Activated CD8-positive, alpha-beta memory T cell treated with anti-CD3 and anti-CD28 coated beads for 36 hours (primary cell): Measurements from ENCODE around the gene OR11H7. TPM values are rescaled to one million over a fixed set of nuclear protein-coding genes. Genes with fewer than 3 reads are reported as not detected.
"Not testable (repeated sequence)": the region's sequence is repeated elsewhere in the genome, so short reads cannot be mapped to it uniquely, and the experiment has no call there.

Source experiments
- CTCF ChIA-PET: fragments of 350-600 bp; sonication (Branson Sonifier 250); formaldehyde crosslinking; loops from one replicate; lab custom pipeline; 2021; ENCODE audit warnings: antibody characterized with exemption; lab: Charles Lee
- POLR2A ChIA-PET: fragments of 350-600 bp; sonication (Branson Sonifier 250); formaldehyde crosslinking; loops from one replicate; lab custom pipeline; 2021; ENCODE audit warnings: antibody characterized with exemption; lab: Charles Lee
- total RNA-seq, 2 experiments: library from RNA; stranded (reverse); gene quantifications; one replicate each; pipeline ENCODE4 v1.2.3, GENCODE V29; 2021

The OR11H7 gene
- total RNA-seq, 2 experiments from 2014 or later = not detected

DNA sequence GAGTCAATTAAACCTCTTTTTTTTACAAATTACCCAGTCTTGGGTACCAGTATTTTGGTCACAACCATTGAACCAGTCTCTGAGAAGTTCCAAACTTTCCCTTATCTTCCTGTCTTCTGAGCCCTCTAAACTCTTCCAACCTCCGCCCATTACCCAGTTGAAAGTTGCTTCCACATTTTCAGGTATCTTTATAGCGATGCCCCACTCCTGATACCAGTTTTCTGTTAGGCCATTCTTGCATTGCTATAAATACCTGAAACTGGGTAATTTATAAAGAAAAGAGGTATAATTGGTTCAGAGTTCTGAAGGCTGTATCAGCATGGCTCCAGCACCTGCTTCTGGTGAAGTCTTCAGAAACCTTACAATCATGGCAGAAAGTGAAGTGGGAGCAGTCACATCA, 45.3 kb downstream of the OR11H7 start:
- POLR2A ChIA-PET = no interaction called here

DNA sequence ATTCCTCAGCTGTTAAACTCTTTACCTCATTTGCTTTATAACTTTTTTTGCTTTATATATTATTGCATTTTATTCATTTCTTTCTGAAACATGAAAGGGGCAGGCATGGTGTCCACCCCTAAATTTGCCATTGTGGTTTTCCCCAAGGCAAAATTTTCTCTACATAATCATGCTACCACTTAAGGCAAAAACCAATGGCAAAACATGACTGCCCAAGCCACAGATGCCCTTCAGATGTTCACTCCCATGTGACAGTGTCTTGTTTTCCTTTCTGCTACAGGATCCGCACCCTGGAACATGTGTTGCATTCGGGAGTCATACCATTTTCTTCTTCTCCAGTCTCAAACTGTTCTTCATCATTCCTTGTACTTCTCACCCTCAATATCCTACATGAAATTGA, 48.6 kb downstream of the OR11H7 start:
- CTCF ChIA-PET = no interaction called here
- POLR2A ChIA-PET = no interaction called here

More for the DNA sequence above, 45.3 kb downstream of the OR11H7 start:
- CTCF ChIA-PET = no interaction called here

GRCh38 chr14:20278414-20278813, 49.6 kb downstream of the OR11H7 start:
- ChIA-PET CTCF (no interaction called here), POLR2A (no interaction called here)

GRCh38 chr14:20280265-20280664, 51.5 kb downstream of the OR11H7 start:
- CTCF ChIA-PET, POLR2A ChIA-PET: not testable (repeated sequence)

Other genes with a start within 250 kb of the OR11H7 start
- gene OR4Q2, start 226.8 kb upstream of the OR11H7 start, total RNA-seq = not detected
- not detected for gene OR4K14, start 209.7 kb upstream of the OR11H7 start, total RNA-seq
- not detected for gene OR4K13, start 192.9 kb upstream of the OR11H7 start, total RNA-seq
- not detected for gene OR4L1, start 168.9 kb upstream of the OR11H7 start, total RNA-seq
- not detected for gene OR4K17, start 118.2 kb upstream of the OR11H7 start, total RNA-seq
- not detected for gene OR4N5, start 90.2 kb upstream of the OR11H7 start, total RNA-seq
- gene OR11G2, start 38.1 kb upstream of the OR11H7 start, total RNA-seq = not detected
- gene OR11H6, start 5.3 kb upstream of the OR11H7 start, total RNA-seq = not detected
- gene OR11H4, start 10.3 kb downstream of the OR11H7 start, total RNA-seq = not detected
- 10 to 100 TPM; 32.4 to 34.2 TPM for gene TTC5, start 77.0 kb downstream of the OR11H7 start, total RNA-seq
- gene CCNB1IP1, start 104.3 kb downstream of the OR11H7 start, total RNA-seq = 10 to 100 TPM; 55.9 to 63.7 TPM
- 10 to 100 TPM; 40.7 to 40.9 TPM for gene PARP2, start 114.7 kb downstream of the OR11H7 start, total RNA-seq
- gene TEP1, start 184.5 kb downstream of the OR11H7 start, total RNA-seq = 10 to 100 TPM; 29.9 to 31.6 TPM
- gene KLHL33, start 207.2 kb downstream of the OR11H7 start, total RNA-seq = under 1 TPM; 0.06 to 0.11 TPM
- gene OSGEP, start 225.8 kb downstream of the OR11H7 start, total RNA-seq = 10 to 100 TPM; 54.0 to 55.4 TPM
- gene APEX1, start 226.2 kb downstream of the OR11H7 start, total RNA-seq = 100 to 1,000 TPM; 243 to 246 TPM
- 10 to 100 TPM; 27.1 to 28.0 TPM for gene PIP4P1, start 232.5 kb downstream of the OR11H7 start, total RNA-seq
- 100 to 1,000 TPM; 212 to 219 TPM for gene PNP, start 240.4 kb downstream of the OR11H7 start, total RNA-seq